Activated CD8-positive, alpha-beta memory T cell treated with anti-CD3 and anti-CD28 coated beads, Interleukin-2, amount 50 U/mL, for 1 hour (primary cell): ENCODE measurements around the gene PFDN5.
"Not testable (repeated sequence)": the region's sequence is repeated elsewhere in the genome, so short reads cannot be mapped to it uniquely, and the experiment has no call there.

Experiments used
- DNase-seq: peaks from one replicate; pipeline ENCODE4 v3.0.0-alpha.2; 2020; ENCODE audit errors: extremely low read depth

Gene PFDN5

GRCh38 chr12:53286448-53286847 lies 8.9 kb upstream of the PFDN5 start:
- DNase-seq, result no peak

- peak; percentile 40 for DNase-seq
Measured at GRCh38 chr12:53287741-53288216, 7.6 kb upstream of the PFDN5 start.

DNA sequence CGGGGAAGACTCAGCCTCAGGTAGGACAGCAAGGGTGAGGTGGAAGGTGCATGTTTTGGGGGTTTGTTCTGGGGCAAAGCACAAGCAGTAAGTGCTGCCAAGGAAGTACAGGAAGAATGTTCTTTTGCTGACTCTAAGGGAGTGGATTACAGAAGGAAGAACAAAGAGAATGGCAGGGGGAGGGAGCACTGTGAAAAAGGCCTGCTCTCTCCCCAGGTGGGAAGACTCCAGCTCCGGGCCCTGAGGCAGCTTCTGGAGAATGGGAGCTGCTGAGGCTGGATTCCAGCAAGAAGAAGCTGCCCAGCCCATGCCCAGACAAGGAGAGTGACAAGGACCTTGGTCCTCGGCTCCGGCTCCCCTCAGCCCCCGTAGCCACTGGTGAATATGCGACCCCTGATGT lies 7.0 kb upstream of the PFDN5 start:
- no peak for DNase-seq

DNA sequence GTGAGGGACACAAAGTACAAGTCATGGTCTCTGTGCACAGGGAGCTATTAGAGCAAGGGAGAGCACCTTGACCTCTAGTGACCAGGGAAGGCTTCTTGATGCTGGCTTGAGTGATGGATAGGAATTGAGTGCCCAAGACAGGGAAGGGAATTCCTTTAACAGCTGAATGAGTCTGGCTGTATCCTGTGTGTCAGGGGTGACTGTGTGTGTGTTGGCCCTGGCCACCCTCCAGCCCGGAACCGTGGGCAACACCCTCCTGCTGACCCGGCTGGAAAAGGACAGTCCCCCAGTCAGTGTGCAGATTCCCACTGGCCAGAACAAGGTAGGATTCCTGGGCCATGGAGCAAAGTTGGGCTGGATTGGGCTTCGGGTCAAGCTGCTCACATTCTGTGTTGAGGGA lies 5.5 kb upstream of the PFDN5 start:
- DNase-seq, result no peak

GRCh38 chr12:53290661-53291060 lies 4.7 kb upstream of the PFDN5 start:
- DNase-seq, result no peak

DNA sequence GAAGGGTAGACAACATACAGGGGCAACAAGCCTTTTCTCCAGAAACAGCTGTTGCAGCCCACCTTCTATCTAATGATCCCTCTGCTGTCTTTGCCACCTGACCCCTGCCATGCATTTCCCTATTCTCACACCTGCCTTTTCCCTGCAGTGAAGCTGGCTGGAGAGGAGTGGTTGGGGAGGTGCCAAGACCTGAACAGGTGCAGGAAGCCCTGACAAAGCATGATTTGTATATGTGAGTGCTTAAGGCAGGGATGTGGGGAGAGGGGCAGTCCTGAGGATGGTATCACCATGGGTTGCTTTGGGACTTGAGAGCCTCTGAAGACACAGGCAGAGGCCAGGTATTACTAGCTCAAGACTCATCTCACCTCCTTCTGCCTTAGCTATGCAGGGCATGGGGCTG lies 2.9 kb upstream of the PFDN5 start:
- no peak for DNase-seq

- no peak for DNase-seq
Measured at GRCh38 chr12:53295891-53296219, 513 bp downstream of the PFDN5 start.

DNA sequence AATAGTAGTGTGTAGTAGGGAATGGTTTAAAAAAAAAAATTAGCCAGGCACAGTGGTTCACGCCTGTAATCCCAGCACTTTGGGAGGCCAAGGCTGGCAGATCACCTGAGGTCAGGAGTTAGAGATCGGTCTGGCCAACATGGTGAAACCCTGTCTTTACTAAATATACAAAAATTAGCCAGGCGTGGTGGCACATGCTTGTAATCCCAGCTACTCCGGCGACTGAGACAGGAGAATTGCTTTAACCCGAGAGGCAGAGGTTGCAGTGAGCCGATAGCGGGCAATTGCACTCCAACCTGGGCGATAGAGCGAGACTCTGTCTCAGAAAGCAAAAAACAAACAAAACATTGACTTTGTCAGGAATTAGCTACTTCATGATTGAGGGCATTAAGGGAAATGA lies 1.8 kb downstream of the PFDN5 start:
- not testable (repeated sequence) for DNase-seq

- DNase-seq, result no peak
Measured at GRCh38 chr12:53298164-53298563, 2.8 kb downstream of the PFDN5 start.

DNA sequence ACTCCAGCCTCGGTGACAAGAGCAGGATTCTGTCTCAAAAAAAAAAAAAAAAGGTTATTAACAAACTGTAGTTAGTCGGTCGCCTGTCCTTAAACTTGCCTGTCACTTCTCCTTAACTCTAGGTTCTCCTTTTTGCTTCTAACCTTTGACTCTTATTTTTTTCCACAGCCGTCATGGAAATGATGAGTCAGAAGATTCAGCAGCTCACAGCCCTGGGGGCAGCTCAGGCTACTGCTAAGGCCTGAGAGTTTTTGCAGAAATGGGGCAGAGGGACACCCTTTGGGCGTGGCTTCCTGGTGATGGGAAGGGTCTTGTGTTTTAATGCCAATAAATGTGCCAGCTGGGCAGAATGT lies 3.7 kb downstream of the PFDN5 start:
- no peak for DNase-seq

DNA sequence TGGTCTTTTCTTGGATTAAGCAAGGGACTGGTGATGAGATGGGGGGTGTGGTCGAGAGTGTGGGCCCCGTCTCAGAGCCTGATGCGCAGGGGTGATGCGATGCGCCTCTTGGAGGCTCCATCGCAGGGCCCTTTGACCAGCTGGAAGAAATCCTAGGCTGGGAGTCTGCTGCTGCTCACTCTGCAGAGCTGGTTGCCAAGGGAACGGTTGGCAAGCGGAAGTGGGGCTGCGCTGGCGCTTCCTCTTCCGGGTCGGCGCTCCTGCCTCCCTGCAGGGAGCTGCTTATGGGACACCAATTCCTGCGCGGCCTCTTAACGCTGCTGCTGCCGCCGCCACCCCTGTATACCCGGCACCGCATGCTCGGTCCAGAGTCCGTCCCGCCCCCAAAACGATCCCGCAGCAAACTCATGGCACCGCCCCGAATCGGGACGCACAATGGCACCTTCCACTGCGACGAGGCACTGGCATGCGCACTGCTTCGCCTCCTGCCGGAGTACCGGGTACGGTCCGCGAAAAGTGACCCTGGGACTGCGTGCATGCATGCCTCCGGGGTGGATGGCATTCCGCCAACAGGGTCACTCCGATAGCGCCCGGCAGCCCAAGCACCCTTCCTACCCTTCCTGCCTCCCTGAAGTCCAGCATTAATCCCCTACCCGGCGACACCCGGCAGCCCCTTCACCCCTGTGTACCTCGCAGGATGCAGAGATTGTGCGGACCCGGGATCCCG lies 4.3 kb downstream of the PFDN5 start, which contains the start of gene MYG1:
Gene MYG1 (plus strand): TSS at position 242 of the 727 bp plus-strand sequence. CDS start 43 bp downstream, at position 285.
- no peak for DNase-seq

DNA sequence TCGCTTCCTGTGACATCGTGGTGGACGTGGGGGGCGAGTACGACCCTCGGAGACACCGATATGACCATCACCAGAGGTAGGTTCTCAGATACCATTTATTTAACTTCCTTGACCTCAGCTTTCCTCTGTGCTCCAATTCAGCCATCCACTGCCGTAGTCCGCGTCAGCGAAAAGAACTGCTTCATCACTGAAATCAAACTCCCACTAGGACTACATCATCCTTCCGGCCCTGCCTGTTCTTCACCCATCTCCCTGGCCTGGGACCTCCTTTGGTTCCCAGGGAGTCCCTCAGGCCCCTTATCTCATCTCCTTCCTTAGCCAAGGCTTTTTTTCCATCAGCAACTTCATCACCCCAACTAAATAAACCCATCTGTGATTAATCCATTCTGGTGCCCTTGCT lies 4.8 kb downstream of the PFDN5 start:
- no peak for DNase-seq

GRCh38 chr12:53302903-53303302 lies 7.6 kb downstream of the PFDN5 start:
- no peak for DNase-seq

DNA sequence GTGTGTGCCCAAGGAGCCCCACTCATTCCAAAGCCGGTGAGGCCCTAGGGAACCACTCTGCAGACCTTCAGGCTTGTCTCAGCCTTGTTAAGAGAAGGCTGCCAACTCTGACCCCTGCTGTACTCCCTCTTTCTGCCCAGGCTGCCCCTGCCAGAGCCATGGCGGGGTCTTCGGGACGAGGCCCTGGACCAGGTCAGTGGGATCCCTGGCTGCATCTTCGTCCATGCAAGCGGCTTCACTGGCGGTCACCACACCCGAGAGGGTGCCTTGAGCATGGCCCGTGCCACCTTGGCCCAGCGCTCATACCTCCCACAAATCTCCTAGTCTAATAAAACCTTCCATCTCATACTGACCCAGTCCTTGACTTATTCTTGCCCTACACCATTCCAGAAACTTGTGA lies 11.5 kb downstream of the PFDN5 start:
- DNase-seq, result no peak

- DNase-seq, result no peak
Measured at GRCh38 chr12:53308276-53308675, 12.9 kb downstream of the PFDN5 start.

DNA sequence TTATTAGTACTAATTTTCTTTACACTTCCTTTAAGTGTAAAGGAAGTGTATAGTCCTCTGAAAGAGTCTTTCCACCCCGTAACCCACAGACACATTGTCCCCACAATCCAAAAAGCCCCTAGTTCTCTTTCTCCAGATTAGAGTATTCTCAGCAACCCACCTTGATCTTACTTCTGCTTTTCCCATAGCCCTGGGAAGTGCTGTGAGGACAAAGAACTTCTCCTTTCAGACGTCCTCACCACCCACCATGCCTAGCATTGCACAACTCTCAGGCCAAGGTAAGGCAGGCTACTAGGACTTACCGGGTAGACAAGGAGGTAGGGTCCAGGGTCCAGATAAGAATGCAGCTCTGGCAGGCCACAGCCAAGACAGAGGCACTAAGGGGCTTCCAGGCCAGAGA lies 18.7 kb downstream of the PFDN5 start:
- DNase-seq, result no peak

- DNase-seq, result no peak
Measured at GRCh38 chr12:53320352-53321195, 25.2 kb downstream of the PFDN5 start.

- no peak for DNase-seq
Measured at GRCh38 chr12:53324113-53324778, 28.9 kb downstream of the PFDN5 start.

GRCh38 chr12:53324779-53325510 lies 29.6 kb downstream of the PFDN5 start:
- peak; percentile 68 for DNase-seq

- DNase-seq, result no peak
Measured at GRCh38 chr12:53325511-53326061, 30.2 kb downstream of the PFDN5 start.

DNA sequence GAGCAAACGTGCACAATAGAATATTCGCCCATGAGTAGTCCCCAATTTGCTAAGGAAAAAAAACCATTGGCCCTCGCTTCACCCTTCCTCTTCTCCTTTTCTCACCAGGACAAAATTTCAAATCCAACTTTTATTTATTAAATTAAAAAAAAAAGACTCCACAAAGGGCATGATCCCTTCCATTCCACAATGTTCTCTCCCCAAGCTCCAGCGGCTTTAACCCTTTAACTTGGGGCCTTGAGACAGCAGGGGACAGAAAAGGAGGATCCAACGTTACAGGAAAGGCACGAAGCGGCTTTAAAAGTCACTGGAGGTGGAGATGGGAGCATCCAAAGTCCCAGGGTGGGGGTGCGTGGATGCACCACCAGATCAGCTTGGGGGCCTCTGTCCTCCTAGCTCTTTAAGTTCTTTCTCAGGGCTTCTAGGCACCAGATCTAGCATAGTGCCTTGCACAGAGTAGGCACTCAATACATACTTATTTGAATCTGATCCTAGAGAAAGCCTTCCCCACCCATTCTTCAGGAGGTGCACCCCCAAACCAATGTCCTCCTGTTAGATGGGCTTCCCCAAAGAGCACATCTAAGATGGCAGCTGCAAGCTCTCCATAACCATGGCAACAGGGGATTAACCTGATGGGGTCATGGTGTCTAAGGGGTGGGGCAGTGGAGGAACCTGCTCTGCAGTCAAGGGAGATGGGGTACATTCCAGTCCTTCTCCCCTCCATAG lies 31.3 kb downstream of the PFDN5 start:
- DNase-seq, result no peak
